ENCODE results near the gene ZNF280C. TPM values are rescaled to one million over a fixed set of nuclear protein-coding genes. Genes with fewer than 3 reads are reported as not detected.

ZNF280C gene
- total and polyA plus RNA-seq, 2 of the 13 experiments (the other 11 are each of a cell fraction or from before 2014, with no cell fraction given), result 3.0 to 3.3 TPM

- no peaks in the 10 kb centered on the region for H4K20me1 ChIP-seq (ENCODE audit: insufficient read depth, low read length)
- no peak overlapping the region for H2AFZ ChIP-seq (ENCODE audit: low read length)
- CTCF ChIA-PET (ENCODE audit: low intra/inter-chr PET ratio, low total read pairs), result no interaction called here
- ATAC-seq (no peak), FAIRE-seq (no peak), DNase-seq (ENCODE audit: low spot score) (no peak)
- no TSS peak for BruUV-seq (replicated peaks)
- no CpG with 5 or more reads among the region's 5 CpGs for WGBS (ENCODE audit: low lambda C conversion rate)
- intact Hi-C loops (cut with micrococcal nuclease; ENCODE audit: unreplicated experiment) (no loop called here), in situ Hi-C loops (cut with HindIII; ENCODE audit: extremely low pct_ligation_motif_present, low pct_unique_long_range_greater_than_20kb) (no loop called here)
- H3K9me3 ChIP-seq (ENCODE audit: low read length), result no peaks in the 10 kb centered on the region
- H3K27me3 ChIP-seq (ENCODE audit: control insufficient read depth in 1 of 2, insufficient read depth in 2 of 2, low read length in 2 of 2), result no peaks in the 10 kb centered on the region
- TF ChIP-seq RORA (CRISPR knock-in tag; IDR thresholded peaks at IDR 0.05) (no peak), ZSCAN12 (CRISPR knock-in tag; IDR thresholded peaks at IDR 0.05) (no peak), HNF1B (CRISPR knock-in tag; IDR thresholded peaks at IDR 0.05) (no peak), ATRX (CRISPR knock-in tag; IDR thresholded peaks at IDR 0.05; ENCODE audit: borderline replicate concordance) (no peak), ZNF629 (CRISPR knock-in tag; conservative IDR thresholded peaks at IDR 0.05) (no peak)
- H3K4me1 ChIP-seq (ENCODE audit: insufficient read depth, low read length), result peaks cover 3% of the 10 kb centered on the region; the same call in 1 of the 2 replicates
- H3K36me3 ChIP-seq (replicated peaks in 1 of 2; ENCODE audit: control insufficient read depth in 1 of 2, insufficient read depth in 2 of 2, low read length in 2 of 2), result no peaks in the 10 kb centered on the region
- POLR2A ChIA-PET, result no interaction called here
- H3K9ac ChIP-seq (ENCODE audit: insufficient read depth, low read depth, low read length), result no peak overlapping the region
- no peaks in the 10 kb centered on the region for H3K79me2 ChIP-seq (ENCODE audit: insufficient read depth, low read length)
- no peak overlapping the region for H3K4me2 ChIP-seq (ENCODE audit: low read depth, low read length)
- no peak overlapping the region for H3K4me3 ChIP-seq (replicated peaks in 1 of 3; ENCODE audit: insufficient read depth in 1 of 3, low read depth in 2 of 3, low read length in 3 of 3)
- no peak overlapping the region for H3K27ac ChIP-seq (ENCODE audit: extremely low read length, insufficient read depth, low read length)
Measured at GRCh38 chrX:130179170-130179569, 89.5 kb downstream of the ZNF280C start.

GRCh38 chrX:130176942-130177341 is 91.8 kb downstream of the ZNF280C start:
- BruUV-seq (replicated peaks), result no TSS peak
- Histone ChIP-seq H3K9ac (ENCODE audit: insufficient read depth, low read depth, low read length) (no peak overlapping the region), H3K27me3 (ENCODE audit: control insufficient read depth in 1 of 2, insufficient read depth in 2 of 2, low read length in 2 of 2) (peaks cover 0 to 4% of the 10 kb centered on the region in 2 experiments; a peak in 2 of 5 replicates), H2AFZ (ENCODE audit: low read length) (no peak overlapping the region), H3K36me3 (replicated peaks in 1 of 2; ENCODE audit: control insufficient read depth in 1 of 2, insufficient read depth in 2 of 2, low read length in 2 of 2) (no peaks in the 10 kb centered on the region), H3K79me2 (ENCODE audit: insufficient read depth, low read length) (no peaks in the 10 kb centered on the region), H3K4me2 (ENCODE audit: low read depth, low read length) (no peak overlapping the region; the same call in 1 of the 2 replicates), H3K9me3 (ENCODE audit: low read length) (no peaks in the 10 kb centered on the region), H3K27ac (ENCODE audit: extremely low read length, insufficient read depth, low read length) (no peak overlapping the region), H4K20me1 (ENCODE audit: insufficient read depth, low read length) (no peaks in the 10 kb centered on the region), H3K4me1 (ENCODE audit: insufficient read depth, low read length) (peaks cover 6% of the 10 kb centered on the region; the same call in 1 of the 2 replicates), H3K4me3 (replicated peaks in 1 of 3; ENCODE audit: insufficient read depth in 1 of 3, low read depth in 2 of 3, low read length in 3 of 3) (no peak overlapping the region)
- POLR2A ChIA-PET, result interaction anchor here (2.7 kb wide), 1 partner anchor 11 kb away, joined by 9 read pairs; the partner anchor contains the start of gene AIFM1
- in situ Hi-C loops (cut with HindIII; ENCODE audit: extremely low pct_ligation_motif_present, low pct_unique_long_range_greater_than_20kb) (no loop called here), intact Hi-C loops (cut with micrococcal nuclease; ENCODE audit: unreplicated experiment) (no loop called here)
- ATAC-seq, result no peak
- no peak for DNase-seq (ENCODE audit: low spot score)
- no peak for FAIRE-seq
- CTCF ChIA-PET (ENCODE audit: low intra/inter-chr PET ratio, low total read pairs), result no interaction called here
- 38% methylated on average over 1 of the region's 4 CpGs for WGBS (ENCODE audit: low lambda C conversion rate)
- no peak for TF ChIP-seq CSRNP1 (CRISPR knock-in tag; IDR thresholded peaks at IDR 0.05)
- no peak for TF ChIP-seq PATZ1 (CRISPR knock-in tag; IDR thresholded peaks at IDR 0.05)
- TF ChIP-seq GABPB1 (CRISPR knock-in tag; IDR thresholded peaks at IDR 0.05), result no peak
- no peak for TF ChIP-seq ZNF570 (CRISPR knock-in tag; IDR thresholded peaks at IDR 0.05; ENCODE audit: borderline replicate concordance)
- no peak for TF ChIP-seq ZNF383 (CRISPR knock-in tag; IDR thresholded peaks at IDR 0.05; ENCODE audit: borderline replicate concordance)
- no peak for TF ChIP-seq ASH2L (IDR thresholded peaks at IDR 0.05; ENCODE audit: insufficient read length, low read depth, low read length)
- no peak for TF ChIP-seq ATM (IDR thresholded peaks at IDR 0.05; ENCODE audit: borderline replicate concordance)
- TF ChIP-seq ZNF354B (CRISPR knock-in tag; IDR thresholded peaks at IDR 0.05), result no peak
- TF ChIP-seq ZNF263 (CRISPR knock-in tag; IDR thresholded peaks at IDR 0.05), result no peak
- no peak for TF ChIP-seq WIZ (CRISPR knock-in tag; IDR thresholded peaks at IDR 0.05)
